GM18909 (cell line): ENCODE results near the gene TIMP1.
"Not testable (repeated sequence)": the region's sequence is repeated elsewhere in the genome, so short reads cannot be mapped to it uniquely, and the experiment has no call there.

Source experiments
- ATAC-seq: cut with Tn5 transposase; IDR thresholded peaks from one replicate; pipeline ENCODE4 v1.9.1; 2021; ENCODE audit warnings: mild to moderate bottlenecking; ENCODE audit not compliant: unreplicated experiment, poor library complexity

The TIMP1 gene

GRCh38 chrX:47595716-47596251, 13.5 kb downstream of the TIMP1 start:
- no peak for ATAC-seq

DNA sequence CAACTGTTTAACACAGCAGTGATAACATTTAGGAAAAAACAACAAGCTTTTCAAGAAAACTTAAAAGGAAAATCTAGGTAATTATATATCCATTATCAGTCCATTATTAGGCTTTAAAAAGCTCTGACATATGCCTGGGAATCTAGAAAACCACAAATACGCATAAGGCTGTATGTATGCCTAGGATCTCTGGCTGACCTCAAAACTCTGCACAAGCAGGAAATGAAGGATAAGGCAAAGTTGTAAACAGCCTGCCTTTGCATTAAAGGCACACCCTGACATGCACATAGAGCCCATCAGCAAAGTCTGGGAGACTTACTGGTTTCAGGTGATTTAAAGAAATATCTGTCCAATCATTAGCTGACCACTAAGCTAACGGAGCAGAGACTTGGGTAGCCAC, 14.0 kb downstream of the TIMP1 start:
- ATAC-seq: no peak

DNA sequence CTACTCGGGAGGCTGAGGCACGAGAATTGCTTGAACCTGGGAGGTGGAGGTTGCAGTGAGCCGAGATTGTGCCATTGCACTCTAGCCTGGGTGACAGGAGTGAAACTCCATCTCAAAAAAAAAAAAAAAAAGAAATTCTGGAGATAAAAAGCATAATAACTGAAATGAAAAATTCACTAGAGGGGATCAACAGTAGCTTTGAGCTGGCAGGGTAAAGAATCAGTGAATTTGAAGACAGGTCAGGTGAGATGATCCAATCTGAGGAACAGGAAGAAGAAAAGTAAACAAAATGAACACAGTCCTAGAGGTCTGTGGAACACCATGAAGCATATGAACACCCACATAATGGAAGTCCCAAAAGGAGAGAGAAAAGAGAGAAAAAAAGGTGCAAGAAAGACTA, 15.0 kb downstream of the TIMP1 start:
- ATAC-seq: no peak

DNA sequence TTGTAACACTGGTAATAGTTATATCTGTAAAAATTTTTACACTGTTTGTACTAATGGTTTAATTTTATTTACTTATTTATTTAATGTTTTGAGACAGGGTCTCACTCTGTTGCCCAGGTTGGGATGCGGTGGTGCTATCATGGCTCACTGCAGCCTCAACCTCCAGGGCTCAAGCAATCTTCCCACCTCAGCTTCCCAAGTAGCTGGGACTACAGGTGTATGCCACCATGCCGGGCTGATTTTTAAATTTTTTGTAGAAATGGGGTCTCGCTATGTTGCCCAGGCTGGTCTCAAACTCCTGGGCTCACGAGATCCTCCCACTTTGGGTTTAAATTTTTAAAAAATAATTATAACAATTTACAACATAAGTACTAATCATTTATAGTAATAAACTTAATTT, 20.9 kb downstream of the TIMP1 start:
- not testable (repeated sequence) for ATAC-seq

GRCh38 chrX:47605024-47605423, 22.8 kb downstream of the TIMP1 start:
- ATAC-seq: no peak

GRCh38 chrX:47607091-47607490, 24.9 kb downstream of the TIMP1 start:
- no peak for ATAC-seq

GRCh38 chrX:47608130-47608810, 26.0 kb downstream of the TIMP1 start:
- no peak for ATAC-seq

DNA sequence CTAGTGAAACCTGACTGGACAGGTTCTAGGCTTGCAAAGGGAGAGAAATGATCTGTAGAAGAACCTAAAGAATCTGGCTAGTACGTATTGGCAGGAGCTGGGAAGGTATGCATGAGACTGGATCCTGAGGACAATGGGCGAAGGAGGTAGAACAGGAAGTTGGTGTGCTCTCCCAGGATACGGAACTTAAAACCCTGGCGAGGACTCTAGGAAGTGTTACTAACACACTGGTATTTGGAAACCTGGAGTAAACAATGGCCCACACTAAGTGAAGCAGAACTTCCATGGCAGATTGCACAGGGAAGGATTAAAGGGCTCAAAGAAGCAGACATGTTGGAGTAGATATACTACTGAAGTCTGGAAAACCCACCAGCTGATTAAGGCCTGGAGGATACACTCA, 28.3 kb downstream of the TIMP1 start:
- no peak for ATAC-seq

DNA sequence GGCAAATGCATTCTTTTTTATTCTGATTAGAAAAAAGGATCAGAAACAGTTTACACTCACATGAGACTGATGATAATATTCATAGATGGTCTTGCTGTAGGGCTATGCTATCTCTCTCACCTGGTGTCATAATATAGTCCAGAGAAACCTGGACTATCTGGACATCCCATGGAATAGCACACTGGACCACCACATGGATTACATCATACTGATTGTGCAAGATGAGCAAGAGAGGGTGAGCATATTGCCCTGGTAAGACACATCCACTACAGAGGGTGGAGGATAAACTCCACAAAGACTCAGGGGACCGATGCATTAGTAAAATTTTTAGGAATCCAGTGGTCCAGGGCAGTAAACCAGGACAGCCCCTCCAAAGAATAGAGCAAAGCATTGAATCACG, 29.3 kb downstream of the TIMP1 start:
- ATAC-seq: no peak

DNA sequence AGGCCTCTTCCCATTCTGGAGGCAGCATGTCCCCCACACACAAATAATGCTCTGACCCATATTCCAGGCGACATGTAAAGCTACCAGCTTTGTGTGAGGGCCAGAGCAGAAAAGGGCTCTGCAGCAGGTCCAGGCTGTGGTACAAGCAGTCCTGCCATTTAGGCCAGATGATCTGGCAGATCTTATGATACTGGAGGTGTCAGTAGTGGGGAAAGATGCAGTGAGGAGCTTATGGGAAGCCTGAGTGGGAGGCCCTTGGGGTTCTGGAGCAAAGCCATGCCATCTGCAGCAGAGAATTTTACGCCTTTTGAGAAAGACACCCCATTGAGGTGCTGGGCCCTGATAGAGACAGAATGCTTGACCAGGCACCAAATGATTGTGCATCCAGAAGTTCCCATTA, 29.7 kb downstream of the TIMP1 start:
- ATAC-seq: no peak

- ATAC-seq: no peak
Measured at GRCh38 chrX:47612418-47612817, 30.2 kb downstream of the TIMP1 start.

- no peak for ATAC-seq
Measured at GRCh38 chrX:47613082-47613481, 30.8 kb downstream of the TIMP1 start.

GRCh38 chrX:47614618-47615017, 32.4 kb downstream of the TIMP1 start:
- ATAC-seq: no peak

GRCh38 chrX:47618923-47619485, 36.8 kb downstream of the TIMP1 start:
- ATAC-seq: no peak

GRCh38 chrX:47619486-47620302, 37.5 kb downstream of the TIMP1 start, which contains the start of gene SYN1:
Gene SYN1, minus strand, starts transcription at chrX:47619857. Its CDS starts 129 bp downstream, at chrX:47619728.
- peak; percentile 73 for ATAC-seq

DNA sequence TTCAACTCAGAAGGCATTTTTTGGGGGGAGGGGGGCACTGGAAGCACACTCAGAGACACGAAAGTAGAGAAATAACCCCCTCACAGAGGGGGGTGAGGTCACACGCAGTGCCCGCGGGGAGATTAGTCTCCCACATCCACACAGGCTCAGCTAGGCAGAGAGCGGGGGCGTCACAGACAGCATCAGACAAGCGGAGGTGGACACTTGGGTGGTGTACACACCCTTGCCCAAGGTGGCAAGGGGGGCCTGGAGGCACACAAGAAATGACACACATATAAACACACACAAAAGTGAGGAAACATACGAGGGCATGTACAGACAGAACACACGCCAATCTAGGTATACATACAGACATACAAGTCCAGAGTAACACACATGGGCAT, 38.1 kb downstream of the TIMP1 start:
- no peak for ATAC-seq

DNA sequence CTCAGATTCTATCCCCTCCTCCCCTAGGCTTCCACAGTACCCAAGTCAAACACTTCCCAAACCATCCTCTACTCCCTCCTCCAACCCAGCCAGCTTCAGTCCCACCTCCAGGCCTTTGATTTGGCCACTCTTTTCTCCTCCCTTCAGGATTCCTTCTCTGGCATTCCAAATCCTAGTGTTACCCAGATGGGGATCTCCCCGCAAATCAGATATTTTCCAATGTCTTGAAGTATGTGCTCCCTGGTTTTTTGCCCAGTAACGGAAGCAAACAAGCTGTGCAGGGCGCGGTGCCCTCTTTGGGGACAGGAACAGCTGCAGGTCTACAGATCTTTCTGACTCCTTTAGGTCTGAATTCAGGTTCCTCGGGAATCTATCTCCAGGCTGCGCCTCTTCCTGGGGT, 39.6 kb downstream of the TIMP1 start:
- ATAC-seq: no peak

- no peak for ATAC-seq
Measured at GRCh38 chrX:47623540-47624027, 41.3 kb downstream of the TIMP1 start.

GRCh38 chrX:47625365-47625764, 43.1 kb downstream of the TIMP1 start:
- no peak for ATAC-seq

DNA sequence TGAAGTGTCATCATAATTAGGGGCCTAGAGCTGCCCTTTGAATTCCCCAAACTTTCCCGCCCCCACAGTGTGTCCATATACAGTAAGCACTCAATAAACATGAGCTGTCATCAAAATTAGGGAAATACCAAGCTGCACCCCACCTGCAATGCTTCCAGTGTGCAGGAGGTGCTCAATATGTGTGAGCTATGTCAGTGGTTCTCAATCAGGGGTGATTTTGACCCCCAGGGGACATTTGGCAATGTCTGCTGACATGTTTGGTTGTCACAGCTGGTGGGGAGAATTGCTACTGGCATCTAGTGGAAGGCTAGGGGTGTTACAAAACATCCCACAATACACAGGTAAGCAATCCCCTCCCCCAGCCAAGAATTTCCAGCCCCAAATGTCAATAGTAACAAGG, 46.7 kb downstream of the TIMP1 start:
- no peak for ATAC-seq
